ENCODE data around the gene GPANK1.

Gene GPANK1

GRCh38 chr6:31614684-31615578, 49.9 kb downstream of the GPANK1 start, which contains the start of gene AIF1:
Gene AIF1 (plus strand): TSS chr6:31615234. CDS start chr6:31615330, 96 bp downstream.
- DNase-seq = no peak

DNA sequence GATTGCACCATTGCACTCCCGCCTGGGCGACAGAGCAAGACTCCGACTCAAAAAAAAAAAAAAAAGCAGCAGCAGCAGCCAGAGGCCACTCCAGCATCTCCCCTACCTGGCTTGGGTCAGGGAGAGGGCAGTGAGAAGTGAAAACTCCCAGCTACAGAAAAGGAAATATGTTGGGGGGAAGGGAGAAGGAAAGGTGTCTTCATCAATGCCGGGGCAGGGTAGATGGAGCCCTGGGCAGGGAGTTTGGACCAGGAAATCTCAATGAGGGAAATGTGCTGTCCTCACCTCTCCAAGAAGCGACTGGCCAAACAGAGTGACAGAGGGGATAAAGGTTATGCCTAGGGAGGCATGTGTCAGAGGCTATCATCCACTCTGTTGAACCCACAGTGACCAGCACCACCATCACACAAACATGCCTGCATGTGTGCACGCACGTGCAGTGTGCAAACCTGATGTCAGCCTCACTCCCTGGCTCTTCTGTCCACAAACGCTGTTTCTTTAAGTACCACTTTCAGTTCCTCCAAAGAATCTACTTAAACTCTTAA, 50.6 kb downstream of the GPANK1 start:
- DNase-seq = no peak

All from NCI-H1105 treated with DMSO at 0.1 percent for 48 hours (cell line).